Activated CD8-positive, alpha-beta memory T cell treated with anti-CD3 and anti-CD28 coated beads, Interleukin-2, amount 50 U/mL, for 1 hour (primary cell): ENCODE data around the gene MARCHF6.
"Not testable (repeated sequence)": the region's sequence is repeated elsewhere in the genome, so short reads cannot be mapped to it uniquely, and the experiment has no call there.

Experiments used
- DNase-seq: peaks from one replicate; pipeline ENCODE4 v3.0.0-alpha.2; 2020; ENCODE audit errors: extremely low read depth

MARCHF6 gene

GRCh38 chr5:10381803-10382202, 28.3 kb downstream of the MARCHF6 start:
- no peak for DNase-seq

GRCh38 chr5:10384483-10384882, 31.0 kb downstream of the MARCHF6 start:
- no peak for DNase-seq

- DNase-seq: no peak
Measured at GRCh38 chr5:10387690-10388089, 34.2 kb downstream of the MARCHF6 start.

- DNase-seq: no peak
Measured at GRCh38 chr5:10391130-10391529, 37.6 kb downstream of the MARCHF6 start.

GRCh38 chr5:10392567-10393328, 39.3 kb downstream of the MARCHF6 start:
- not testable (repeated sequence) for DNase-seq

- no peak for DNase-seq
Measured at GRCh38 chr5:10393491-10393890, 40.0 kb downstream of the MARCHF6 start.

GRCh38 chr5:10396552-10396951, 43.1 kb downstream of the MARCHF6 start:
- DNase-seq: no peak

- DNase-seq: no peak
Measured at GRCh38 chr5:10399839-10400238, 46.3 kb downstream of the MARCHF6 start.

GRCh38 chr5:10400411-10400810, 46.9 kb downstream of the MARCHF6 start:
- no peak for DNase-seq

GRCh38 chr5:10400831-10401230, 47.3 kb downstream of the MARCHF6 start:
- DNase-seq: no peak

GRCh38 chr5:10401498-10401897, 48.0 kb downstream of the MARCHF6 start:
- DNase-seq: no peak
